CD4-positive, alpha-beta T cell treated with Interleukin-6 at 100 ng/mL for 8 hours (primary cell): ENCODE results near the gene BRMS1L.
"Not testable (repeated sequence)": the region's sequence is repeated elsewhere in the genome, so short reads cannot be mapped to it uniquely, and the experiment has no call there.

ENCODE experiments used
- DNase-seq: peaks from one replicate; pipeline ENCODE4 v3.0.0-alpha.2; 2020; ENCODE audit warnings: mixed read lengths, low spot score

Gene BRMS1L

GRCh38 chr14:35821564-35822411 is 4.3 kb upstream of the BRMS1L start:
- peak; percentile 19 for DNase-seq

DNA sequence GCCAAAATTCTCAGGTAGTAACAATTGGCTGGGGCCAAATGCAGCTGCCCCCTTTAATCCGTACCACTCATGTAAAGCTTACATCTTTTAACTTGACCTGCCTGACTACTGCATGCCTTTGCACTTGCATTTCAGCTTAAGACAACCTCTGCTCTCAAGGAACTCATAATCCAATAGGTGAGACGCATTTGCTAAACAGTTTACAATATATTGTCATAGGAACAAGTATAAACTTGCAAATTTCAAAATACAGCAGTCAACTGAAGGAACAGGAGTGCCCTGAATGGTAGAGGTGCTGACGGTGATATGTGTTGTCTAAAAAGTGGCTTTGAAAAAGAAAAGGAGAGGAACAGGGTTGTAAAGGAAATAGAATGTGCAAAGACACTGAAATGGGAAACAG is 3.6 kb upstream of the BRMS1L start:
- DNase-seq: no peak

DNA sequence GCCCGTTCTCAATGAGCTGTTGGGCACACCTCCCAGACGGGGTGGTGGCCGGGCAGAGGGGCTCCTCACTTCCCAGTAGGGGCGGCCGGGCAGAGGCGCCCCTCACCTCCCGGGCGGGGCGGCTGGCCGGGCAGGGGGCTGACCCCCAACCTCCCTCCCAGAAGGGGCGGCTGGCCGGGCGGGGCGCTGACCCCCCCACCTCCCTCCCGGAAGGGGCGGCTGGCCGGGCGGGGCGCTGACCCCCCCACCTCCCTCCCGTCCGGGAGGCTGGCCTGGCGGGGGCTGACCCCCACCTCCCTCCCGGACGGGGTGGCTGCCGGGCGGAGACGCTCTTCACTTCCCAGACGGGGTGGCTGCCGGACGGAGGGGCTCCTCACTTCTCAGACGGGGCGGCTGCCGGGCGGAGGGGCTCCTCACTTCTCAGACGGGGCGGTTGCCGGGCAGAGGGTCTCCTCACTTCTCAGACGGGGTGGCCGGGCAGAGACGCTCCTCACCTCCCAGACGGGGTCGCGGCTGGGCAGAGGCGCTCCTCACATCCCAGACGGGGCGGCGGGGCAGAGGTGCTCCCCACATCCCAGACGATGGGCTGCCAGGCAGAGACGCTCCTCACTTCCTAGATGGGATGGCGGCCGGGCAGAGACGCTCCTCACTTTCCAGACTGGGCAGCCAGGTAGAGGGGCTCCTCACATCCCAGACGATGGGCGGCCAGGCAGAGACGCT is 1.5 kb upstream of the BRMS1L start:
- not testable (repeated sequence) for DNase-seq

DNA sequence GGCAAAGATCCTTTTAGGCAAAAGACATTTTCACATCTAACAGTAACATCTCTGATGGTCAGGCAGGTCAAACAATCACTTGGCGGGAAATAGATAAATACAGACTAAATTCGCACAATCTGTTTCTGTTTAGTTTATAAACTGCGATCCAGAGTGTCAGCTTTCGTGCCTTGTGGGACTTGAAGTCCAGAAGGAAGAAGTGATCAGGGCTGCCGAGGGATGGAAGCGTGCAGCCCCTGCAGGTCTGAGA is 245 bp upstream of the BRMS1L start:
- DNase-seq: no peak

- no peak for DNase-seq
Observed at GRCh38 chr14:35826952-35827416, 846 bp downstream of the BRMS1L start.

- no peak for DNase-seq
Observed at GRCh38 chr14:35827678-35828472, 1.7 kb downstream of the BRMS1L start.

DNA sequence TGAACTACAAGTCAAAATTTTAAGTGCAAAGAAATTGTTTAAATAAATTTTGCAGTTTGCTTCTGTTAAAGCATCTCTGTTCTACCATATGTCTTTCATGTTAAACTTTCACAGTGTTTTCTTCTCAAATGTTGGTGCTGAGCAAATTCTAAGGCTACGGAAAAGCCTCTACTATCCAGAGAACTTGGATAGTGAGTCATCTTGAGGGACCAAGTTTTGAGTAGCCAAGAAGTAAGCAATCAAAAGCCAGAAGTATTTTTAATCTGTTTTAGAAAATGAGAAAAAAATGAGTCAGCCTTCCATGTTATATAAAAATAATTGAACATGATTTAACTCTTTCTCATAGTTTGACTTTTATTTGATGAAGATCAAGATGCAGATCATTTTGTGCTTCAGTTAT is 3.3 kb downstream of the BRMS1L start:
- no peak for DNase-seq

- DNase-seq: no peak
Observed at GRCh38 chr14:35835208-35835982, 9.3 kb downstream of the BRMS1L start.

DNA sequence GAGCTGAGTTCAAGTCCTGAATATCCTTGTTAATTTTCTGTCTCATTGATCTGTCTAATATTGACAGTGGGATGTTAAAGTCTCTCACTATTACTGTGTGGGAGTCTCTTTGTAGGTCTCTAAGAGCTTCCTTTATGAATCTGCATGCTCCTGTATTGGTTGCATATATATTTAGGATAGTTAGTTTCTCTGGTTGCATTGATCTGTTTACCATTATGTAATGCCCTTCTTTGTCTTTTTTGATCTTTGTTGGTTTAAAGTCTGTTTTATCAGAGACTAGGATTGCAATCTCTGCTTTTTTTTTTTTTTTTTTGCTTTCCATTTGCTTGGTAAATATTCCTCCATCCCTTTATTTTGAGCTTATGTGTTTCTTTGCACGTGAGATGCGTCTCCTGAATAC is 15.6 kb downstream of the BRMS1L start:
- not testable (repeated sequence) for DNase-seq

DNA sequence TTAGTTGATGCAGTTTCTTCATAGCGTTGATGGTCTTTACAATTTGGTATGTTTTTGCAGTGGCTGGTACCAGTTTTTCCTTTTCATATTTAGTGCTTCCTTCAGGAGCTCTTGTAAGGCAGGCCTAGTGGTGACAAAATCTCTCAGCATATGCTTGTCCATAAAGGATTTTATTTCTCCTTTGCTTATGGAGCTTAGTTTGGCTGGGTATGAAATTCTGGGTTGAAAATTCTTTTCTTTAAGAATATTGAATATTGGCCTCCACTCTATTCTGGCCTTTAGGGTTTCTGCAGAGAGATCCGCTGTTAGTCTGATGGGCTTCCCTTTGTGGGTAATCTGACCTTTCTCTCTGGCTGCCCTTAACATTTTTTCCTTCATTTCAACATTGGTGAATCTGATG is 16.1 kb downstream of the BRMS1L start:
- not testable (repeated sequence) for DNase-seq

DNA sequence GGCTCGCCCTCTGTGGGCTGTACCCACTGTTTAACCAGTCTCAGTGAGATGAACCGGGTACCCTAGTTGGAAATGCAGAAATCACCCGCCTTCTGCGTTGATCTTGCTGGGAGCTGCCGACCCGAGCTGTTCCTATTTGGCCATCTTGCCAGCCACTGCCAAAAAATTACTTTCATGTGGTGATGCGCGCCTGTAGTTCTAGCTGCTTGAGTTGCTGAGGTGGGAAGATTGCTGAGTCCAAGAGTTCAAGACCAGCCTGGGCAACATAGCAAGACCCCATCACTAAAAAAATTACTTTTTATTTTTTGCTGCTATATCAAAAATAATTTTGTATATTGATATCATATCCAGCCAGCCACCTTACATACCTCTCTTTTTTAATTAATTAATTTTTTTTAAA is 18.4 kb downstream of the BRMS1L start:
- no peak for DNase-seq

- no peak for DNase-seq
Observed at GRCh38 chr14:35847636-35848035, 21.5 kb downstream of the BRMS1L start.

DNA sequence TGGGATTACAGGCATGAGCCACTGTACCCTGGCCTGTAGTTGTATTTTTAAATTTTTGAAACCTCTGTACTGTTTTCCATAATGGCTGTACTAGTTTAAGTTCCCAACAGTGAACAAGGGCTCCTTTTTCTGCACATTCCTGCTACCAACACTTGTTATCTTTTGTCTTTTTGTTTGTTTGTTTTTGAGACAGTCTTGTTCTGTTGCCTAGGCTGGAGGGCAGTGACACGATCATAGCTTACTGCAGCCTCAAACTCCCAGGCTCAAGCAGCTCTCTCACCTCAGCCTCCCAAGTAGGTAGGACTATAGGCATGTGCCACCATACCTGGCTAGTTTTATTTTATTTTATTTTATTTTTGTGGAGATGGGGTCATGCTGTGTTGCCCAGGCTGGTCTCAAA is 23.0 kb downstream of the BRMS1L start:
- no peak for DNase-seq

- no peak for DNase-seq
Observed at GRCh38 chr14:35851823-35852222, 25.7 kb downstream of the BRMS1L start.

- no peak for DNase-seq
Observed at GRCh38 chr14:35853225-35853624, 27.1 kb downstream of the BRMS1L start.

- DNase-seq: no peak
Observed at GRCh38 chr14:35854696-35855270, 28.6 kb downstream of the BRMS1L start.

DNA sequence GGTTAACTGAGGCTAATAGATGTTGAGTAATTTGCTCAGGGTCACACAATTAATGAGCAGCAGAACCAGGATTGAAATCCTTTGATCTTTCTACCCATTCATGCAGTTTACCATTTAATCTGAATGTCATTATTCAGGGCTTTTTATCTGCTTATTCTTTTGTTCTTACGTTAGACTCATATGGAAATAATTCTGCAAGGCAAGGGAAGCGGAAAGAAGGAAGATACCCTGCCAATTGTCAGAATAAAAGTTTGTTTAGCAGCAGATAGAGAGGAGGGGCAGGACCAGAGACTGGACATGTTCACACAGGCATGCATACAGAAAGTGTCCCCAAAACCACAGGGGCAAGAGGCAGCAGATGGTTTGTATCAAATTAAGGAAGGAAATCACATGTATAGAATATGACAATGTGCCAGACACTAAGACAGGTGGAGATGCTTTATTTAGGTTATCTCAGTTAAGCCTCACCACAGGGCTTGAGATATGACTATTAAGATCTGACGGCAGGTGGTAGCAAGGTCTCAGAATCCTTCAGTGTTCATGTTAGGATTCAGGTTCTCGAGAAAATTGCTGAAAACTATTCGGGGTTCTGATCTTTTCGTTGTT is 29.8 kb downstream of the BRMS1L start:
- no peak for DNase-seq

GRCh38 chr14:35858521-35859209 is 32.5 kb downstream of the BRMS1L start:
- DNase-seq: no peak

- no peak for DNase-seq
Observed at GRCh38 chr14:35861204-35861868, 35.2 kb downstream of the BRMS1L start.
